GDM1 (cell line): ENCODE measurements around the gene TEX29.

Experiments
- DNase-seq: peaks from one replicate; lab custom pipeline; 2025; lab: John Stamatoyannopoulos, UW

Gene TEX29

GRCh38 chr13:111370570-111371535 is 50.4 kb downstream of the TEX29 start:
- DNase-seq, result no peak

GRCh38 chr13:111371720-111372119 is 51.3 kb downstream of the TEX29 start:
- no peak for DNase-seq

GRCh38 chr13:111372651-111373425 is 52.4 kb downstream of the TEX29 start:
- DNase-seq, result no peak

- no peak for DNase-seq
Observed at GRCh38 chr13:111373486-111373885, 53.0 kb downstream of the TEX29 start.

- no peak for DNase-seq
Observed at GRCh38 chr13:111380431-111380830, 60.0 kb downstream of the TEX29 start.

- DNase-seq, result no peak
Observed at GRCh38 chr13:111382411-111382810, 62.0 kb downstream of the TEX29 start.

- no peak for DNase-seq
Observed at GRCh38 chr13:111382877-111383276, 62.4 kb downstream of the TEX29 start.

GRCh38 chr13:111383591-111384440 is 63.4 kb downstream of the TEX29 start:
- DNase-seq, result no peak

- DNase-seq, result no peak
Observed at GRCh38 chr13:111384441-111385182, 64.2 kb downstream of the TEX29 start.

- DNase-seq, result no peak
Observed at GRCh38 chr13:111385183-111385857, 64.9 kb downstream of the TEX29 start.

GRCh38 chr13:111387026-111387871 is 66.8 kb downstream of the TEX29 start:
- no peak for DNase-seq

- DNase-seq, result no peak
Observed at GRCh38 chr13:111387945-111388600, 67.6 kb downstream of the TEX29 start.

- DNase-seq, result no peak
Observed at GRCh38 chr13:111388851-111389500, 68.5 kb downstream of the TEX29 start.

- DNase-seq, result no peak
Observed at GRCh38 chr13:111389621-111390521, 69.4 kb downstream of the TEX29 start.

- DNase-seq, result no peak
Observed at GRCh38 chr13:111390522-111391270, 70.3 kb downstream of the TEX29 start.

GRCh38 chr13:111392486-111392885 is 72.0 kb downstream of the TEX29 start:
- DNase-seq, result no peak

- no peak for DNase-seq
Observed at GRCh38 chr13:111393221-111393790, 72.9 kb downstream of the TEX29 start.
